NT2/D1 (cell line): ENCODE data around the gene POMGNT1.

ENCODE experiments used
- DNase-seq: peaks from one replicate; pipeline ENCODE4 v3.0.0-alpha.2; 2011; ENCODE audit warnings: low read depth, low spot score
- H3K27me3 ChIP-seq: 2 replicates; pipeline ENCODE4 v1.6.0; 2011; ENCODE audit warnings: mild to moderate bottlenecking; ENCODE audit not compliant: insufficient read length, insufficient read depth
- H3K36me3 ChIP-seq: 2 replicates; pipeline ENCODE4 v1.6.1; 2011; ENCODE audit warnings: mild to moderate bottlenecking, low read length, mixed read lengths; ENCODE audit not compliant: insufficient read depth, insufficient read length
- H3K4me1 ChIP-seq: 2 replicates; pipeline ENCODE4 v1.5.1; 2011; ENCODE audit not compliant: insufficient read depth, insufficient read length
- H3K4me3 ChIP-seq: 2 replicates; pipeline ENCODE4 v1.5.1; 2011; ENCODE audit warnings: low read depth; ENCODE audit not compliant: insufficient read length
- H3K9ac ChIP-seq: 2 replicates; pipeline ENCODE4 v1.6.0; 2011; ENCODE audit warnings: low read depth; ENCODE audit not compliant: insufficient read length
- H3K9me3 ChIP-seq: 2 replicates; pipeline ENCODE4 v1.5.1; 2011; ENCODE audit warnings: mild to moderate bottlenecking, low read length; ENCODE audit not compliant: insufficient read depth
- SUZ12 ChIP-seq: IDR thresholded peaks from 2 replicates; pipeline ENCODE4 v1.6.1; 2011; ENCODE audit not compliant: insufficient read length, insufficient read depth; ENCODE audit errors: extremely low read depth
- YY1 ChIP-seq: IDR thresholded peaks from 2 replicates; pipeline ENCODE4 v1.6.1; 2011; ENCODE audit not compliant: insufficient read length, insufficient read depth
- ZNF274 ChIP-seq: IDR thresholded peaks from 2 replicates; pipeline ENCODE4 v1.6.1; 2011; ENCODE audit warnings: mild to moderate bottlenecking, low read depth, low read length

POMGNT1 gene

DNA sequence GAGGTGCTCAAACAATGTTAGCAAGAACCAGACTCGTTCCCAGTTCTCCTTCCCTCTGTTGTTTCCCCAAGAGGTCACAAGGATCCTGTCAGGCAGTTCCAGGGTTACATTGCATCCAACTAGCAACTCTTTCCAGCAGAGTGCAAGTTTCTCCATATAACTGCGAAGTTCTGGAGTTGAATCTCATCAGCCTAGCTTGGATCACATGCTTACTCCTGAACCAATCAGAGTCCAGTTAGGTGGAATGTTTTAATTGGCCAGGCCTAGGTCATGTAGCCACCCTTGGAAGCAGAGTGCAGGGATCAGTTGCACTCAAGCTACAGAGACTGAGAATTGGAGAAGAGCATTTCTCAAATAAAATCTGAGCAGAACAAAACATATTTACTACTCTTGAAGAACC is 49.9 kb downstream of the POMGNT1 start:
- DNase-seq = no peak
- TF ChIP-seq YY1 = no peak
- TF ChIP-seq ZNF274 = no peak
- no peak for TF ChIP-seq SUZ12

More for the DNA sequence above, 49.9 kb downstream of the POMGNT1 start:
- no peak overlapping the region for H3K9ac ChIP-seq
- no peaks in the 10 kb centered on the region for H3K27me3 ChIP-seq
- H3K4me1 ChIP-seq = no peaks in the 10 kb centered on the region
- no peaks in the 10 kb centered on the region for H3K9me3 ChIP-seq
- H3K36me3 ChIP-seq = no peaks in the 10 kb centered on the region
- H3K4me3 ChIP-seq = no peak overlapping the region
